HG02763 (cell line): ENCODE data around the gene RRAGC.

ENCODE experiments used
- ATAC-seq: cut with Tn5 transposase; IDR thresholded peaks from one replicate; pipeline ENCODE4 v1.9.1; 2021; ENCODE audit warnings: mild to moderate bottlenecking, moderate library complexity; ENCODE audit not compliant: unreplicated experiment

RRAGC gene, protein sequence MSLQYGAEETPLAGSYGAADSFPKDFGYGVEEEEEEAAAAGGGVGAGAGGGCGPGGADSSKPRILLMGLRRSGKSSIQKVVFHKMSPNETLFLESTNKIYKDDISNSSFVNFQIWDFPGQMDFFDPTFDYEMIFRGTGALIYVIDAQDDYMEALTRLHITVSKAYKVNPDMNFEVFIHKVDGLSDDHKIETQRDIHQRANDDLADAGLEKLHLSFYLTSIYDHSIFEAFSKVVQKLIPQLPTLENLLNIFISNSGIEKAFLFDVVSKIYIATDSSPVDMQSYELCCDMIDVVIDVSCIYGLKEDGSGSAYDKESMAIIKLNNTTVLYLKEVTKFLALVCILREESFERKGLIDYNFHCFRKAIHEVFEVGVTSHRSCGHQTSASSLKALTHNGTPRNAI

DNA sequence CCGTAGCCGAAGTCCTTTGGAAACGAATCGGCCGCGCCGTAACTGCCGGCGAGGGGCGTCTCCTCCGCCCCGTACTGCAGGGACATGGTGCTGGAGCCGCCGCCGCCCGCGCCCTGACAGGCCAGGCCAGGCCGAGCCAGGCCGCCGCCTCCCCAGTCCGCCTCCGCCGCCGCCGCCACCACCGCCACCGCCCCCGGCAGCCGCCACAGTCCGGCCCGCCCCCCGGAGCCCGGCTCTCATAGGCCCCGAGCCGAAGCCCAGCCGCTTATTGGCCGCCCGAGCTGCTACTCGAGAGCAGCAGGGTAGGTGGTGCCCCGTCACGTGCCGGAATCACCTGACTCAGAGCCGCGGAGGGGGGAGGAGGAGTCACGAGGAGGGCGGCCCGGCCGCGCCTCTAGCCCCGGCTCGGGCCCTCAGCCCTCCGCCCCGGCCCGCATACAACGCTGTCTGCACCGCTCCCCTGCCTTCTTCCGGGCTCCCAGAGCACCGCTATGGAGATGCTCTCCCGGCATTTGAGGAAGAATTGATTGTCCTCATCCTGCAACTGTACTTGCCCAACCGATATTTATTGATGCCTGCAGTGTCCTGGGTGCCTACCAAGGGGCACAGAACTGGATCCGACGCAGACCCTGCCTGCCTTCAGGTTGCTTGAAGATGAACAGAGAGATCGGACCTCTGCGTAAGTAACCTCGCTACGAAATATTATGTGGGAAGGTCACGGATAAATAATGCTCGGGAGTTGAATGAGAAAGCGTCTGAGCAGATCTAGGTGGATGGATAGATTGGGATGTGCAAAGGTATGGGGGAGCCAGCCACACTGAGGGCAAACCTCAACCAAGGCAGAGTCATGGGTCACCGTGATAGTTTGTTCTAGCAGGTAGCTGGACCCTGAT is at the start of gene RRAGC:
RRAGC (minus strand) TSS at position 212 of the 893 bp plus-strand sequence; CDS start at position 86, 126 bp downstream.
- peak; percentile 93 for ATAC-seq

DNA sequence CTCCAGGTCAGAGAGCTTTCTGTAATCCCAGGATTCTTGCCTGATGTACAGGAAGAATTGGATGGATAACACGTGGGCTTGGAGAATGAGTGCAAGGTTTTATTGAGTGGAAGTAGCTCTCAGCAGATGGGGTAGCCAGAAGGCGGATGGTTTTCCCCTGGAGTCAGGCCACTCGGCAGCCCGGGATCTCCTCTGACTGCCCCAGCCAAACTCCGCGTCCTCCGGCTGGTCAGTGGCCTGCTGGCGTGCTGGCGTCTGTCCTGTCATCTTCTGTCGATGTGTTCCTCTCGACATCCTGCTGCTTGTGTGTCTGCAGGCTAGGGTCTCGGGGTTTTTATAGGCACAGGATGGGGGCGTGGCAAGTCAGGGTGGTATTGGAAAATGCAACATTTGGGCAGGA is 49.2 kb upstream of the RRAGC start:
- no peak for ATAC-seq

GRCh38 chr1:38905985-38906384 is 46.4 kb upstream of the RRAGC start:
- ATAC-seq: no peak

DNA sequence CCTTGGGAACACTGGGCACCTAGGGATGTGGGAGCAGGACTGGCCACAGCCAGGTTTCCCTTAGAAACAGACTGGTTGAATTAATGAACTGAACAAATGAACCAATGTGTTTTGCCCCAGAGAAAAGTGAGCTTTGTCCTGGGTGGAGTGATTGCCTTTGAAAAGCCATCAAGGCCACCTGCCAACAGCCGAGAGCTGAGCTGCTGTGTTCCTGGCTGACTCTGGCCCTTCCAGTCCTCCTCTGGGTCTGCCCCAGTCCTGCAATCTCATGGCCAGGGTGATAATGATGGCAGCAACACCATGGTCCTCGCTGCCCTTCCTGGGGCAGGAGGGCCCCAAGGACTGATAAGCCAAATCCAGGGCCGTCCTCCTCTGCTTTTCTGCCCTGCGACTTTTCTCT is 40.0 kb upstream of the RRAGC start:
- no peak for ATAC-seq

GRCh38 chr1:38898653-38899230 is 39.2 kb upstream of the RRAGC start:
- no peak for ATAC-seq

DNA sequence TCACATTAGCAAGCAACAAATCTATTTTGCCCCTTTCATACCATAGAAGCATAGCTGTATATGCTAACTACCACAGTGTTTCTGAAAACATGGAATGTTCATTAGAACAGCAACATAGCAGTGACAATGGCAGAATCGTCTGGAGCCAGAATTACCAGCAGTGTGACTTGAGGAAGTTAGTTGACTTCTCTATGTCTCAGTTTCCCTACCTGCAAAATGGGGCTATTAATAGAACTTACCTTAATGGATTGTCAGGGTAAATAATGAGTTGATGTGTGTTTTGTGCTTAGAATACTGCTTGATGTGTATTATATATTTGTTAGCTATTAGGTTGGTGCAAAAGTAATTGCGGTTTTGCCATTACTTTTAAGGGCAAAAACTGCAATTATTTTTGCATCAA is 36.6 kb upstream of the RRAGC start:
- no peak for ATAC-seq

DNA sequence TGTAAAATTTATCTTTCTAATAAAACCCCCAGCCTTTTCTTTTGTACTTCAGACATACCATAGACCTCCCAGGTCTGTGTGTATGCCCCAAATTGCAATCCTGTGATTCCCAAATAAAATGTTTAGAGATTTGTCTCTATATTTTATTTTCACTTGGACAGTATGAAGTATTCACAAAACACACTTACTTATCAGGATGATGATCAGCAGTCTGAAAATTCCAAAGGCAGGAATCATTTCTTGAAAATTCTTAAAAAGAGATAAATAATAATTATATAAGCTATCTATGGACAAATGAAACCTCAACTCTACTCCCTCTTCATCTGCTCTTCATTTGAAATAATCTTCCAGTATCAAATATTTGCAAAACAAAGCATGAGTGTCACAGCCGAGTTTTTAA is 33.4 kb upstream of the RRAGC start:
- ATAC-seq: no peak

DNA sequence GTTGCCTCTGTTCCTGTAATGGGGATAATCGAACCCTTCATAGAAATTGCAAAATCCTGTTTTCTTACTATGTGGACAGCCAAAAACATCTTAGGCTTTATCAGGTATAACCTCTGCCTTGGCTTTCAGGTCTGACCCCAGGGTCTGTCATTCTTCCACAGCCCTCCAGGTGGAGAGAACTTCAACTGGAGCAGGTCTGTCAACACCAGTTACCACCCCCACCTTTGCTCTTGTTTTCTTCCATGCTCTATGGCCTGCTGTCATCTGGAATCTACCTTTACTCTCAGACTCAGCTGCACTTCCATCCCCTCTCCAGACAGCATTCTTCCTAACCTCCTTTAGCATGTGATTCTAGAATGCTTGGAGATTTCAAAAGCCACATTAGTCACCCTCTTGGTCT is 32.2 kb upstream of the RRAGC start:
- no peak for ATAC-seq

GRCh38 chr1:38889589-38889988 is 30.0 kb upstream of the RRAGC start:
- ATAC-seq: no peak

GRCh38 chr1:38888423-38889333 is 29.1 kb upstream of the RRAGC start:
- ATAC-seq: no peak

- ATAC-seq: no peak
Measured at GRCh38 chr1:38885092-38885491, 25.5 kb upstream of the RRAGC start.

- no peak for ATAC-seq
Measured at GRCh38 chr1:38881487-38881886, 21.9 kb upstream of the RRAGC start, which contains the start of gene GJA9. Gene GJA9 (minus strand): TSS chr1:38881587. CDS start chr1:38876098, 5,489 bp downstream.

DNA sequence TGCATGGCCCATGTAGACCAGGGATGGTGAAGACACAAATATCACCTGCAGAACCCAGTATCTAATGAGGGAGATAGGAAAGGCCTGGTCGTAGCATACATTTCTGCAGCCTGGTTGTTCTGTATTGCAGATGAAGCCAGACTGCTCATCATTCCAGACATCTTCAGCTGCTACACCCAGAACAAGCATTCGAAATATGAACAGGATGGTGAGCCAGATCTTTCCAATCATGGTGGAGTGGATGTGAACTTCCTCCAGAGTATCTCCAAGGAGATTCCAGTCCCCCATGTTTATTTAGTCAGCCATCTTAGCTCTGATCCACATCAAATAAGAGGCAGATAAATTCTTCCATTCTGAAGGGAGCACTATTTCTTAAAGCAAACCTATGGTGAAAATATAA is 16.2 kb upstream of the RRAGC start:
- ATAC-seq: no peak

GRCh38 chr1:38873027-38873969 is 13.7 kb upstream of the RRAGC start, which contains the start of gene MYCBP:
Gene MYCBP (minus strand): TSS chr1:38873348. CDS start chr1:38873305, 43 bp downstream.
- ATAC-seq: peak; percentile 97

DNA sequence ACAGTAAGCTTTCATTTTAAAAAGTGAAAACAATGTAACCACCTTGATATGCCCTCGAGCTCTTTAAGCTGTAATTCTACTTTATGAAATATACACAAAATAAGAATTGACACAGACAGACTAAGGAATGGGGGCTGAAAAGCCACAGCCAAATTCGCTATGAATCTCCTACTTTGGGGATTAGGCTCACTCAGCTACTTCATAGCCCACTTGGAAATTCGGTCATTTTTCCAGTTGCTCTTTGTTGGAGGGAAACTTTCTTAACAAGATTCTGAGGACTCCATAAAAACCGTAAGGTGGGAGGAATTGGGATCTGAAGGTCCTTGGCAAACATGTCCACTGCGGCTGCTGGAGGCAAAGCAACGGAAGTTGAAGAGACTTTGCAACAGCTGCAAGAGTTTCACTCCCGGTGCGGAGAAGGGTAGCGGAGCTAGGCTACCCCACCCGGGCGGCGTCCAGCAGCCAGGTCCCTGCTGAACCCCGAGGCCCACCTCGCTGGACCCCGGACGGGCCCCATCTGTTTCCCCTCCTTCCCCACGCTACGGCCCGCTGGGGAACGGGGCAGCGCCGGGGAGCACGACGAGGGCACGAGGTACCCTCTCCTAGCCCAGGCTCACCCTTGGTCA is 12.9 kb upstream of the RRAGC start:
- peak; percentile 14 for ATAC-seq

- ATAC-seq: no peak
Measured at GRCh38 chr1:38870996-38871395, 11.4 kb upstream of the RRAGC start.

DNA sequence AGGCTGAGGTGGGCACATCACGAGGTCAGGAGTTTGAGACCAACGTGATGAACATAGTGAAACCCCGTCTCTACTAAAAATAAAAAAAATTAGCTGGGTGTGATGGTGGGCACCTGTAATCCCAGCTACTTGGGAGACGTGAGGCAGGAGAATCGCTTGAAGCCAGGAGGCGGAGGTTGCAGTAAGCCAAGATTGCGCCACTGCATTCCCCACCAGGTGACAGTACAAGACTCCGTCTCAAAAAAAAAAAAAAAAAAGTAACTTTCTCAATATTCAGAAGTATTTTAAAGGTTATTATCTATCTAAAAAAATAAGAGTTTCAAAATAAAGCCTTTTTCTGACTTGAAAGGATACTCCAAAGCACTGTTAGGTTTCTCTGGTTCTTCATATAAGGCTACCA is 7.6 kb upstream of the RRAGC start:
- no peak for ATAC-seq

GRCh38 chr1:38865112-38865715 is 5.6 kb upstream of the RRAGC start:
- ATAC-seq: no peak
